Measurements from ENCODE around the gene PPA1. TPM values are rescaled to one million over a fixed set of nuclear protein-coding genes. Genes with fewer than 3 reads are reported as not detected.

Gene PPA1
- total and polyA plus RNA-seq, 2 of the 4 experiments (the other 2 are of a cell fraction), result 78.6 to 102 TPM

- no peak overlapping the region for H3K14ac ChIP-seq (replicated peaks; ENCODE audit: low read depth, low read length)
- no peak overlapping the region for H2AK9ac ChIP-seq (replicated peaks; ENCODE audit: low read depth, low read length, poor library complexity)
- H2BK120ac ChIP-seq (ENCODE audit: low read depth, low read length), result no peak overlapping the region
- H3K56ac ChIP-seq (ENCODE audit: extremely low read depth, insufficient read depth, low read length), result no peak overlapping the region
- H2BK15ac ChIP-seq (ENCODE audit: low read depth, low read length), result peak overlapping the region; percentile 25; the same call in 1 of the 3 replicates
- peaks cover 1% of the 10 kb centered on the region; the same call in 1 of the 2 replicates for H4K20me1 ChIP-seq (ENCODE audit: insufficient read depth, low read length)
- no peaks in the 10 kb centered on the region for H3K79me1 ChIP-seq (ENCODE audit: low read depth in 1 of 2, low read length in 2 of 2)
- dilution Hi-C loops (cut with HindIII; ENCODE audit: low sequenced_read_pairs, unreplicated experiment), result no loop called here
- H2BK5ac ChIP-seq (ENCODE audit: low read depth, low read length, poor library complexity, severe bottlenecking), result no peak overlapping the region
- ChIA-PET POLR2A (ENCODE audit: unreplicated experiment) (interaction anchor here (0.6 kb wide), 1 partner anchor 45 kb away, joined by 4 read pairs; no protein-coding TSS in a partner anchor), CTCF (interaction anchor here (0.5 to 1.5 kb wide), 6 partner anchors 24 to 580 kb away, joined by 3 to 4 read pairs (median 3); no protein-coding TSS in a partner anchor)
- no peaks in the 10 kb centered on the region for H3K9me1 ChIP-seq (ENCODE audit: insufficient read depth, low read length)
- no peak overlapping the region; the same call in 1 of the 2 replicates for H2AK5ac ChIP-seq (ENCODE audit: low read depth, low read length)
- in situ Hi-C loops (cut with MboI; ENCODE audit: low sequenced_read_pairs), result no loop called here
- peaks cover 5% of the 10 kb centered on the region for H3K4me1 ChIP-seq (ENCODE audit: control insufficient read depth, insufficient read depth, low read length)
- 55% methylated on average over 6 of the region's 17 CpGs; no CpG with 5 or more reads in 1 of the 2 experiments for WGBS, 2 experiments (ENCODE audit: extremely low coverage in 2 of 2, insufficient read length in 1 of 2)
- no peak overlapping the region for H4K8ac ChIP-seq (ENCODE audit: low read depth in 2 of 2, low read length in 2 of 2)
- DNase-seq, result no peak
- no peak overlapping the region for H3K9ac ChIP-seq (ENCODE audit: low read depth, low read length)
- no peaks in the 10 kb centered on the region for H3K36me3 ChIP-seq (ENCODE audit: control insufficient read depth, insufficient read depth, low read length)
- intact Hi-C loops (cut with micrococcal nuclease), result no loop called here
- BruUV-seq (replicated peaks), result no TSS peak
- no peaks in the 10 kb centered on the region for H3K27me3 ChIP-seq (ENCODE audit: control insufficient read depth, insufficient read depth, low read length)
- H3K9me3 ChIP-seq (ENCODE audit: control insufficient read depth, insufficient read depth, low read length), result peaks cover 3% of the 10 kb centered on the region
- H3K4me2 ChIP-seq (ENCODE audit: low read depth, low read length), result no peak overlapping the region
- no peak overlapping the region for H3K23ac ChIP-seq (ENCODE audit: low read depth, low read length)
- no peak overlapping the region for H3K4ac ChIP-seq (ENCODE audit: low read depth, low read length)
- H3K27ac ChIP-seq (ENCODE audit: insufficient read depth, low read length), result no peak overlapping the region
- H3K18ac ChIP-seq (ENCODE audit: low read depth, low read length), result no peak overlapping the region
- H4K5ac ChIP-seq (ENCODE audit: low read depth, low read length), result no peak overlapping the region
- no peak for ATAC-seq (ENCODE audit: low read depth)
- no peak overlapping the region; the same call in 1 of the 2 replicates for H4K91ac ChIP-seq (ENCODE audit: insufficient read depth, low read depth, low read length)
- H3K4me3 ChIP-seq (ENCODE audit: insufficient read depth, low read depth, low read length), result no peak overlapping the region
- no peak overlapping the region for H2BK20ac ChIP-seq (ENCODE audit: low read depth, low read length)
- TF ChIP-seq USF2 (IDR thresholded peaks at IDR 0.05; ENCODE audit: low read depth, low read length) (no peak), FOS (IDR thresholded peaks at IDR 0.05; ENCODE audit: low read depth, low read length) (no peak), BHLHE40 (IDR thresholded peaks at IDR 0.05; ENCODE audit: low read depth, low read length) (no peak), SMC3 (IDR thresholded peaks at IDR 0.05; ENCODE audit: low read depth, low read length) (no peak), MXI1 (IDR thresholded peaks at IDR 0.05; ENCODE audit: borderline replicate concordance, low read depth, low read length) (no peak), CHD1 (IDR thresholded peaks at IDR 0.05; ENCODE audit: low read depth, low read length) (no peak), ELK1 (IDR thresholded peaks at IDR 0.05; ENCODE audit: borderline replicate concordance, low read depth, low read length) (no peak), MAFK (IDR thresholded peaks at IDR 0.05; ENCODE audit: low read depth, low read length) (no peak), POLR2A (IDR thresholded peaks at IDR 0.05; ENCODE audit: low read depth, low read length) (no peak)
- no peak overlapping the region for H2AFZ ChIP-seq (replicated peaks; ENCODE audit: low read length, poor library complexity)
Measured at GRCh38 chr10:70271996-70272924, 39.0 kb upstream of the PPA1 start.

All from IMR-90 (cell line).